ENCODE results near the gene ERBB2. TPM values are rescaled to one million over a fixed set of nuclear protein-coding genes. Genes with fewer than 3 reads are reported as not detected.

ERBB2 gene
- total and polyA plus RNA-seq, 4 donors: 32.2 to 130 (median 79.5) TPM

GRCh38 chr17:39738983-39739884, 39.4 kb downstream of the ERBB2 start:
- DNase-seq (peak; percentile 69 to 83 (median 69)), ATAC-seq (ENCODE audit: insufficient read depth, low FRiP score) (peak; percentile 55)
- H3K36me3 ChIP-seq (ENCODE audit: control insufficient read depth in 4 of 4, insufficient read depth in 4 of 4, low read length in 4 of 4): peaks cover 0 to 4% (median 0%) of the 10 kb centered on the region in 4 donors
- peak overlapping the region in 1 of 2 donors; percentile 61 for H3K9ac ChIP-seq (ENCODE audit: insufficient read depth in 1 of 2, low read length in 2 of 2)
- no peaks in the 10 kb centered on the region for H3K9me3 ChIP-seq (ENCODE audit: control insufficient read depth in 4 of 4, insufficient read depth in 3 of 4, low read length in 3 of 4)
- peak overlapping the region in 1 of 2 donors; percentile 59 for H3K27ac ChIP-seq (ENCODE audit: low read depth in 1 of 2, low read length in 1 of 2)
- H3K4me1 ChIP-seq (ENCODE audit: control insufficient read depth in 5 of 5, insufficient read depth in 5 of 5, low read length in 5 of 5): peaks cover 0 to 21% (median 14%) of the 10 kb centered on the region in 5 donors
- H3K27me3 ChIP-seq (ENCODE audit: control insufficient read depth in 3 of 3, insufficient read depth in 3 of 3, low read length in 2 of 3): peaks cover 0 to 36% (median 20%) of the 10 kb centered on the region in 3 donors
- WGBS, 2 donors: 6 to 11% methylated on average over 32 of the region's 32 CpGs
- no peak for TF ChIP-seq CTCF (IDR thresholded peaks at IDR 0.05; ENCODE audit: control extremely low read depth, extremely low read depth)
- H3K4me3 ChIP-seq: peak overlapping the region; percentile 14

GRCh38 chr17:39739885-39740356, 40.1 kb downstream of the ERBB2 start:
- H3K27me3 ChIP-seq (ENCODE audit: control insufficient read depth in 3 of 3, insufficient read depth in 3 of 3, low read length in 2 of 3): peaks cover 0 to 36% (median 20%) of the 10 kb centered on the region in 3 donors
- H3K4me1 ChIP-seq (ENCODE audit: control insufficient read depth in 5 of 5, insufficient read depth in 5 of 5, low read length in 5 of 5): peaks cover 0 to 21% (median 14%) of the 10 kb centered on the region in 5 donors
- DNase-seq: peak in 1 of 3 donors; percentile 33
- TF ChIP-seq CTCF (IDR thresholded peaks at IDR 0.05; ENCODE audit: control extremely low read depth, extremely low read depth): no peak
- H3K27ac ChIP-seq (ENCODE audit: low read depth in 1 of 2, low read length in 1 of 2): peak overlapping the region in 1 of 2 donors; percentile 59
- WGBS, 2 donors: 36 to 42% methylated on average over 9 of the region's 9 CpGs
- H3K9ac ChIP-seq (ENCODE audit: insufficient read depth in 1 of 2, low read length in 2 of 2): peak overlapping the region in 1 of 2 donors; percentile 61
- peak overlapping the region; percentile 3 for H3K4me3 ChIP-seq
- ATAC-seq (ENCODE audit: insufficient read depth, low FRiP score): no peak
- no peaks in the 10 kb centered on the region for H3K9me3 ChIP-seq (ENCODE audit: control insufficient read depth in 4 of 4, insufficient read depth in 3 of 4, low read length in 3 of 4)
- peaks cover 0 to 9% (median 0%) of the 10 kb centered on the region in 4 donors for H3K36me3 ChIP-seq (ENCODE audit: control insufficient read depth in 4 of 4, insufficient read depth in 4 of 4, low read length in 4 of 4)

GRCh38 chr17:39740357-39741111, 40.7 kb downstream of the ERBB2 start:
- Histone ChIP-seq H3K27ac (ENCODE audit: low read depth in 1 of 2, low read length in 1 of 2) (peak overlapping the region in 1 of 2 donors; percentile 59), H3K4me3 (no peak overlapping the region), H3K9ac (ENCODE audit: insufficient read depth in 1 of 2, low read length in 2 of 2) (peak overlapping the region in 1 of 2 donors; percentile 61), H3K27me3 (ENCODE audit: control insufficient read depth in 3 of 3, insufficient read depth in 3 of 3, low read length in 2 of 3) (peaks cover 0 to 36% (median 20%) of the 10 kb centered on the region in 3 donors), H3K4me1 (ENCODE audit: control insufficient read depth in 5 of 5, insufficient read depth in 5 of 5, low read length in 5 of 5) (peaks cover 0 to 21% (median 14%) of the 10 kb centered on the region in 5 donors), H3K36me3 (ENCODE audit: control insufficient read depth in 4 of 4, insufficient read depth in 4 of 4, low read length in 4 of 4) (peaks cover 0 to 9% (median 0%) of the 10 kb centered on the region in 4 donors), H3K9me3 (ENCODE audit: control insufficient read depth in 4 of 4, insufficient read depth in 3 of 4, low read length in 3 of 4) (no peaks in the 10 kb centered on the region)
- 45 to 63% methylated on average over 16 of the region's 16 CpGs for WGBS, 2 donors
- ATAC-seq (ENCODE audit: insufficient read depth, low FRiP score): peak; percentile 20
- peak in 1 of 3 donors; percentile 19 for DNase-seq
- TF ChIP-seq CTCF (IDR thresholded peaks at IDR 0.05; ENCODE audit: control extremely low read depth, extremely low read depth): no peak

All from lung (tissue), 12 donors.